Measurements from ENCODE around the gene LRFN4.

Gene LRFN4

DNA sequence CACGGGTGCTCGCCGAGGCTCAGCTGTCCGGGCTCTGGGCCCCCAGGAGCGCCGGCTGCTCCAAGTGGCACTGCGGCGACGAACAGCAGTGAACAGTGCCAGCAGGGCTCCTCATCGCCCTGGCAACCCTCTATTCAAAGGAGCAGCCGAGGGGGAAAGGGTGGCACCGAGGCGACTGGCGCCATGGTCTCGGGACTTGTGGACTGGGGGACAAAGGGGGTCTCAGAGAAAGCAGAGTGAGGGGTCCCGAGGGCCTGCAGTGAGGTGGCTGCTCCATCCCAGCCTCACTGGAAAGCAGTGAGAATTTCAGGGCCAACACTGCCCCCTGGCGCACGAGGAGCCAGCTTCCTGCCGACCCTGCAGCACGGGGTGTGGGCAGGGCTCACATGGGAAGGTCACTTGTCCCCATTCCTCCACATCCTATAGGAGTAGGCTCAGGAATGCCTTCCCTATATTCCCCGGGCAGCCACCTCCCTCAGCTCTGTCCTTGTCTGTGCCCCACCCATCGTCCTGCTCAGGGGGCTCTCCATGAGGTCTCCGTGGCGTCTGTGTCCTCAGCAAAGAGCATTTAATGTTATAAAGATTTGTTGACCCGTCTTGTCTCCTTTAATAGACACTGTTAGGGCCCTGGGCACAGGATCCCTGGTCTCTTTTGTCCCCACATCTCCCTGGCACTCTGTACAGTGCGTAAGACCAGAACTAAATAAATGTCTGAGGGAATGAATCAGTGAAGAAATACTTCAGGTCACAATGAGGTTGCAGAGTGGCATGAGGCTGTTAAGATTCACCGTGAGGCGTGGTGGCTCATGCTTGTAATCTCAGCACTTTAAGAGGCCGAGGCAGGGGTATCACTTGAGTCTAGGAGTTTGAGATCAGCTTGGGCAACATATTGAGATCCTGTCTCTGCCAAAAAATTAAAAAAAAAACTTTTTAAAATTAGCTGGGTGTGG is 26.4 kb downstream of the LRFN4 start:
- Mint-ChIP-seq H3K4me1 (peaks cover 71% of the 10 kb centered on the region), H3K27ac (peak overlapping the region; percentile 62 to 85 (median 80)), H3K9me3 (no peaks in the 10 kb centered on the region), H3K36me3 (ENCODE audit: low read depth) (no peaks in the 10 kb centered on the region), H3K27me3 (ENCODE audit: low read depth) (no peaks in the 10 kb centered on the region), H3K4me3 (peak overlapping the region in 1 of 3 experiments; percentile 39)
- TF ChIP-seq CTCF (IDR thresholded peaks at IDR 0.05; ENCODE audit: unreplicated experiment in 3 of 3): peak; percentile 58 to 75 (median 61)

- Mint-ChIP-seq H3K4me3 (no peak overlapping the region), H3K36me3 (ENCODE audit: low read depth) (no peaks in the 10 kb centered on the region), H3K27ac (peak overlapping the region in 1 of 3 experiments; percentile 29), H3K27me3 (ENCODE audit: low read depth) (peaks cover 4% of the 10 kb centered on the region), H3K4me1 (peaks cover 60% of the 10 kb centered on the region), H3K9me3 (no peaks in the 10 kb centered on the region)
- no peak for TF ChIP-seq CTCF (IDR thresholded peaks at IDR 0.05; ENCODE audit: unreplicated experiment in 3 of 3)
Measured at GRCh38 chr11:66884443-66884842, 27.6 kb downstream of the LRFN4 start.

DNA sequence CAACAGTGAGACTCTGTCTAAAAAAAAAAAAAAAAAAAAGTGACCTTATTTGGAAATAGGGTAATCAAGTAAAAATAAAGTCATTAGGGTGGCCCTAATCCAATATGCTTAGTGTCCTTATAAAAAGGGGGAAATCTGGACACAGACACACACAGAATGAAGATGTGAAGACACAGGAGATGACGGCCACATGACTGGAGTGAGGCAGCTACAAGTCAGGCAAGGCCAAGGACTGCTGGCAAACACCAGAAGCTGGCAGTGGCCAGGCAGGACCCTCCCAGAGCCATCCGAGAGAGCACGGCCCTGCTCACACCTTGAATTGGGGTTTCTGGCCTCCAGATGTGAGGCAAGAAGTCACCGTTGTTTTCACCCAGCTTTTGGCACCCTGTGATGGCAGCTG is 28.6 kb downstream of the LRFN4 start:
- no peak overlapping the region for H3K27ac Mint-ChIP-seq
- H3K9me3 Mint-ChIP-seq: no peaks in the 10 kb centered on the region
- TF ChIP-seq CTCF (IDR thresholded peaks at IDR 0.05; ENCODE audit: unreplicated experiment in 3 of 3): no peak
- H3K36me3 Mint-ChIP-seq (ENCODE audit: low read depth): no peaks in the 10 kb centered on the region
- H3K4me1 Mint-ChIP-seq: peaks cover 55% of the 10 kb centered on the region
- peaks cover 4% of the 10 kb centered on the region for H3K27me3 Mint-ChIP-seq (ENCODE audit: low read depth)
- H3K4me3 Mint-ChIP-seq: no peak overlapping the region

DNA sequence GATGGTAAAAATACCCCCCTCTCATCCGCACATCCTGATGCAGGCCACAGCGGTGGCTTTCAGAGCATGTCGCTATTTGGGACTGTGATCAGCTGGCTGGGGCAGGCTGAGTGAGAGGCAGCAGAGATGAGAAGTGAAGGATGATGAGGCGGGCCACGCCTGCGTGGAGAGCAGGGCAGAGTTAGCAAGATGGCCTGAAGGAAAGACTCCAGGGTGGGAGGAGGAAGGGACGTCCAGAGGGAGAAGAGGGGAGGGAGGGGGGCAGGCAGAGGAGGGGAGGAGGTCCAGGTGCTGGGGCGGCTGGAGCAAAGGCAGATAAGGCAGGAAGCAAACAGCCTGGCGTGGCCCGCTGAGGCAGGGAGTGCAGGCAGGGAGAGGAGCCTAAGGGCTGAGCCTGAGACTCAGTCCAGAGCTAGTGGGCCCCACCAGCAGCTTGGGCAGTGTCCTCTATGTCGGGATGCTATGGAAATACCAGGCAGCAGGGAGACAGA is 29.1 kb downstream of the LRFN4 start:
- no peaks in the 10 kb centered on the region for H3K9me3 Mint-ChIP-seq

GRCh38 chr11:66886671-66887221 is 29.9 kb downstream of the LRFN4 start:
- peaks cover 44% of the 10 kb centered on the region for H3K4me1 Mint-ChIP-seq
- H3K27ac Mint-ChIP-seq: peak overlapping the region in 2 of 3 experiments; percentile 61 to 71
- no peaks in the 10 kb centered on the region for H3K36me3 Mint-ChIP-seq (ENCODE audit: low read depth)
- no peak for TF ChIP-seq CTCF (IDR thresholded peaks at IDR 0.05; ENCODE audit: unreplicated experiment in 3 of 3)
- H3K9me3 Mint-ChIP-seq: no peaks in the 10 kb centered on the region
- H3K4me3 Mint-ChIP-seq: no peak overlapping the region
- peaks cover 4% of the 10 kb centered on the region for H3K27me3 Mint-ChIP-seq (ENCODE audit: low read depth)

More for the DNA sequence above, 29.1 kb downstream of the LRFN4 start:
- peak overlapping the region in 2 of 3 experiments; percentile 13 to 71 for H3K27ac Mint-ChIP-seq
- H3K36me3 Mint-ChIP-seq (ENCODE audit: low read depth): no peaks in the 10 kb centered on the region
- no peak overlapping the region for H3K4me3 Mint-ChIP-seq
- peaks cover 4% of the 10 kb centered on the region for H3K27me3 Mint-ChIP-seq (ENCODE audit: low read depth)
- TF ChIP-seq CTCF (IDR thresholded peaks at IDR 0.05; ENCODE audit: unreplicated experiment in 3 of 3): no peak
- H3K4me1 Mint-ChIP-seq: peaks cover 50% of the 10 kb centered on the region

Data from nephron (organoid).